Activated naive CD4-positive, alpha-beta T cell treated with Interleukin-2 at 50 U/mL for 16 hours (primary cell): ENCODE data around the gene GPR84.
A peak's percentile ranks its signal among the peaks of the same experiment; 100 is the strongest.

ENCODE experiments used
- DNase-seq: peaks from one replicate; pipeline ENCODE4 v3.0.0-alpha.2; 2020

Gene GPR84

GRCh38 chr12:54373649-54374561 lies 9.6 kb upstream of the GPR84 start:
- DNase-seq = no peak

DNA sequence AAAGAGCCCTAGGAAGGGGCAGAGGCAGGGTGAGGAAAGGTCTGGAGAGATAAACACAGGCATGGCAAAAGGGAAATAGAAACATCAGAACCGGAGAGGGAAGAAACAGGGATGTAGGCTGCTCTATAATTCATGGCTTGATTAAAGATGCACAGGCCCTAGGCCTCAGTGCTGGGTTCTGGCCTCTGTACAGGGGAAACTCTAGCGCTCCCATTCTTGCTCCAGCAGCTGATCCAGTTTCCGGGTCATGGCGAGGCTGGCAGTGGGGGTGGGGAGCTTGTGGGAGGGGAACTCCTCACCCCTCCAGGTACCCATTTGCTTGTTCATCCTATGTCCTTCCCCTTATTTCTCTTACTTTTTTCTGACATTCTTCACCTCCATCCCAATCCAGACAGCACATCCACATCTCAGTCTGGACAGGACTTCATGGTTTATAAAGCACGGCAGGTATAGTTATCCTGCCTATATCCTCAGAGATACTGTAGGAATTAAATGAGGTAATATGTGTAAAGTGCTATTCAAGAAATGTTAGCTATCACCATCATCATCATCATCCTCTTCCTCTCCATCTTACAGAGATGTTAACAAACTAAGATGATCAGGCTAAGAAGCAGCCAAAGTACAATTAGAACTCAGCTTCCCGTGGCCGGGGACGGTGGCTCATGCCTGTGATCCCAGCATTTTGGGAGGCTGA lies 8.0 kb upstream of the GPR84 start:
- DNase-seq = no peak

DNA sequence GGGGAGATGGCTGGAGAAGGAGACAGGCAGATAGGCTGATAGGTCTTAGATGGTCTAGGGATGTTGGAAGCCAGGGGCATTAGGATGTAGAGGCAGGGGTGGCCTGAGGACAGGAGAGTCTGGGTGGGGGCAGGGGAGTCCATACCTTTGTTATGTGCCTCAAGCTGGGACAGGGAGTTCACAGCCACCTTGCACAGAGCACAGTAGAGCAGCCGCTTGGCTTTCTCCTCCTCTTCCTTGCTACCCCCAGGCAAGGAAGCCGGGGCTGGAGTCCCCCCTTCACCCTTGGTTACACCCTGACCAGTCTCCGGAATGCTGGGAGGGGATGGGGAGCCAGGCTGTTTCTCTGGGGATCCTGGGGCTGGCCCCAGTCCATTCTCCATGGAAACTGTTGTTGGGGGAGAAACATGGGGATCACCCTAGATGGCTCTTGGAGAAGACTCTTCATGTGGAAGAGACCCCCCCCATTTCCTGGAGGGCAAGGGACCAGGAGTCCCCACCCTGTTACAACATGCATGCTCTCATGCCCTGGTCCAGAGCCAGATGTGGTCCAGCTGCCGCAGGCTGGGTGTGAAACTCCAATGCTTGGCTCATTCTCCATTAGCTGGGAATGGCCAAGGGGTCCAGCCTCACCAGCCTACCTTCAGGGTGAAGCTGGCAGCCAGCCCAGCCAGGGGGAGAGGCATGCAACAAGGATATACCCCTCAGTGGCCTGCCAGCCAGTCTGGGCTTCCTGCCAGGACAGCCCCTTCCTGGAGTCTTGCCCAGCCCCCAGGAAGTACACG lies 7.2 kb upstream of the GPR84 start:
- DNase-seq = no peak

- DNase-seq = no peak
These were observed 6.0 kb upstream of the GPR84 start for GRCh38 chr12:54370171-54370730.

DNA sequence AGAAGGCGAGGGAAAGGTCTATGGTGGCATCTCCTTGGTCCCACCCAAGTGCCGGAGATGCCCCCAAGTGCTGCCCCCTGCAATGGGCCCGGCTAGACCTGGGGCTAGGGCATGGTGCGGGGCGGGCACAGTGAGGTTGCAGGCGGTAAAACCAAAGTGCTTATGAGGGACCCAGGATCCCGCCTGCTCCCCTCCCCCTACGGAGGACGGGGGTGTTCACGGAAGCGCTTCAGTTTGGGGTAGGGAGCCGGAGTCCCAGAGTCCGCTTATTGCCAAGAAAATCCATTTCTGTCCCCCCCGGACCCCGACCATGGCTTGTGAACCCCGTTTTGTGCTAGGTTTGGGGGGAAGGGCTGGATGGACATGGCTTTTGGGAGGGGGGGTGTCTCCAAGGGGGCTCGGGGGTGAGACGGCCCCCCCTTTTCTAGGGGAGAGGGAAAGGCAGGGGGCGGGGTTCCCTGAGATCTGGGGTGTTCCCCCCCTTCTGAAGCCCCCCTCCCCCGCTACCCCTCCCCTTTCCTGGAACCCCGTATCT lies 5.4 kb upstream of the GPR84 start:
- DNase-seq = no peak

GRCh38 chr12:54368709-54369596 lies 4.7 kb upstream of the GPR84 start:
- DNase-seq = peak; percentile 90

GRCh38 chr12:54368025-54368708 lies 3.9 kb upstream of the GPR84 start:
- no peak for DNase-seq

DNA sequence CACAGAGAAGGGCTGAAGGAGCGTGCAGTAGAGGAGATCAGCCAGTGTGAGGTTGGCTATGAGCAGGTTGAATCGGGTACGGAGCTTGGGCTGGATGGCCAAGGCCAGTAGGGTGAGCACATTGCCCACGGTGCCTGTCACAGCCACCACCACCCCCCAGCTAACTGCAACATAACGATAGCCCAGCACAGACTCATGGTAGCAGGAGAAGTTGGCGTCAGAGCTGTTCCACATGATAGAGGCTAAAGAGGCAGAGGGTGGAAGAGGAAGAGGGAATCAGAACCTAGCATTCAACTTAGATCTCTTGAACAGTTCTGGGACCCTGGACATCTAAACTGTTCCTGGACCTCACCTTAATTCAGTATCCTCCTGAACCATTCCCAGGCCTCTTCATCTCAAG lies 668 bp downstream of the GPR84 start:
- no peak for DNase-seq

- no peak for DNase-seq
These were observed 1.2 kb downstream of the GPR84 start for GRCh38 chr12:54363047-54363446.

DNA sequence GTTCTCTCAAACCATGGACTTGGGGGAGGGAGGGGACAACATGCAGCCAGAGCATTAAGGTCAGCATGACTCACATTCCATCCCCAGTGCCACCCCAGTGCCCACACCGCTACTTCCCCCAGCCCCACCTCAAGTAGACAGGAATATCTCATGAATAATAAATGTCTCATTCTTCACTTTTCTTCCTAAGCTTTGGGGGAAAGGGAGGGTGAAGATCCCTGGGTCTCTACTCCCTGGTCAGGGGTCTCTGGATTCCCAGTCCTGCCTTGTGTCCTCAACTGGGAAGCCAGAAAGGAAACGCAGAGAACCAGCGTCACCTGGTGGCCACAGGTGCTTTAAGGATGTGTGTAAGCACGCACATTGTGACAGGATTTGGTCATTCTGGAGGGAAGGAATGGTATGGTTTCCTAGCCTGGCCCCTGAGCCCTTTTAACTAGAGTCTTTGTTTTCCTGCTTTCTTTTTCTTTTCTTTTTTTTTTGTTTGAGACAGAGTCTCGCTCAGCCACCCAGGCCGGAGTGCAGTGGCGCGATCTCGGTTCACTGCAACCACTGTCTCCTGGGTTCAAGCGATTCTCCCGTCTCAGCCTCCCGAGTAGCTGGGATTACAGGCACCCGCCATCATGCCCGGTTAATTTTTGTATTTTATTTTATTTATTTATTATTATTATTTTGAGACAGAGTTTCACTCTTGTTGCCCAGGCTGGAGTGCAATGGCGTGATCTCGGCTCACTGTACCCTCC lies 3.4 kb downstream of the GPR84 start:
- peak; percentile 50 for DNase-seq

DNA sequence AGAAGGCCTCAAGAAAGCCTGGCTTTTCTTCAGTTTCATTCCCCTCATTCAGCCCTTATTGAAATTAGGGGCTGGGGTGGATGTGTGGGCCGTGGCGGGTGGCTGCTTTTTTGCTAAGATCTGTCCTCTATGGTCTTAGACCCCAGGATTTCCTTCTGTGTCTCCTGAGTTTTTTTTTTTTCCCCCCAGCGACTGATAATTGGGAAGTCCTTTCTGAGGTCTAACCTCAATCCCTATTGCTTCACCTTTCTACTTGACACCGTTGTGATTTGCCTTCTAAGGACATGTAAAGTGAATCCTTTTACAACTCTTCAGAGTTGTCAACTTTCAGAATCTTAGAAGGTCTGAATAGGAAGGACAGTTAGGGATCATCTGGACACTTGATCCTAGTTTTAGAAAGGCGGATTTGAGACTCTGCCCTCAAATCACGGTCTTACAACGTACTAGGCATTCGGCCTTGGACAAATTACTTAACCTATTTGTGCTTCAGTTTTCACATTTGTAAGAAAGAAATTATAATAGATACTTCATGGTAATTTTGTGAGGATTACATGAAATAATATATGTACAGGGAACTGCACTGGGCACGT lies 4.4 kb downstream of the GPR84 start:
- DNase-seq = no peak

- peak; percentile 93 for DNase-seq
These were observed 5.1 kb downstream of the GPR84 start for GRCh38 chr12:54358945-54359761.

GRCh38 chr12:54358191-54358944 lies 5.9 kb downstream of the GPR84 start:
- peak; percentile 51 for DNase-seq

- DNase-seq = no peak
These were observed 6.6 kb downstream of the GPR84 start for GRCh38 chr12:54357506-54358190.

DNA sequence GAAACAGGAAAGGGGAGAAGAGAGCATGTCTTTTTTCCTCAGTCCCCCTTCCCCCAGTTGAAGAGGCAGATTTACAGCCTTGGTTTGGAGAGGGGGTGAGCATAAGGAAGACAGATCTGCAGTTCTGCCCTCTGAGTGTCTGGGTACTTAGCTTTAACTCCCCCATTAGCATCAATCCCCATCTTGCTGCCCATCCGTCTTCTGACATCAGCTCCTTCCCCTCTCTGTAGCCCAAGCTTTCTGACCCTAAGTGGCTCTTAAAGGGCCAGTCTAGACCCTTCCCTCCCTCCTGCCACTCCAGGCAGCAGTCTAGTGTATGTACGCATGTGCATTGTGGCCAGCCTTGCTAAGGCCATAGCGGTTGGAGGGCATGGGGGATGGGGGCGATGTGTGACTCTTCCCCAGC lies 7.3 kb downstream of the GPR84 start:
- DNase-seq = no peak

DNA sequence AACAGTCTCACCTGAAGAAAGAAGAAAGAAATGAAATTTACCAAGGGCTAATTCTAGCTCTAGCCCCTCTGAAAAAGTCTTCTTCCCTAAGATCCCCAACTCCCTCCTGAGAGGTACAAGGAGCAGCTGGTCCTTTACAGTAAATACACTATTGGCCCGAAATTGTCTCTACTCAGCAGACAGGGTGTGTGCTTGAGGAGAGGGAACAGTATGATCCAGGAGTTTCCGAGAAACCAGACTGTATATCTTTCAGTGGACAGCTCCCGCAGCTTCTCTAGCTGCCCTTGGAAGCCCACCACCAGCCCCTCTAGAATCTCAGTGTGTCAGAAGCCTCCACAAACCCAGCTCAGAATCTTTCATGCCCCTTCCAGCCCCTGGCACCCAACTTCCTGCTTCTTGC lies 8.1 kb downstream of the GPR84 start:
- no peak for DNase-seq

DNA sequence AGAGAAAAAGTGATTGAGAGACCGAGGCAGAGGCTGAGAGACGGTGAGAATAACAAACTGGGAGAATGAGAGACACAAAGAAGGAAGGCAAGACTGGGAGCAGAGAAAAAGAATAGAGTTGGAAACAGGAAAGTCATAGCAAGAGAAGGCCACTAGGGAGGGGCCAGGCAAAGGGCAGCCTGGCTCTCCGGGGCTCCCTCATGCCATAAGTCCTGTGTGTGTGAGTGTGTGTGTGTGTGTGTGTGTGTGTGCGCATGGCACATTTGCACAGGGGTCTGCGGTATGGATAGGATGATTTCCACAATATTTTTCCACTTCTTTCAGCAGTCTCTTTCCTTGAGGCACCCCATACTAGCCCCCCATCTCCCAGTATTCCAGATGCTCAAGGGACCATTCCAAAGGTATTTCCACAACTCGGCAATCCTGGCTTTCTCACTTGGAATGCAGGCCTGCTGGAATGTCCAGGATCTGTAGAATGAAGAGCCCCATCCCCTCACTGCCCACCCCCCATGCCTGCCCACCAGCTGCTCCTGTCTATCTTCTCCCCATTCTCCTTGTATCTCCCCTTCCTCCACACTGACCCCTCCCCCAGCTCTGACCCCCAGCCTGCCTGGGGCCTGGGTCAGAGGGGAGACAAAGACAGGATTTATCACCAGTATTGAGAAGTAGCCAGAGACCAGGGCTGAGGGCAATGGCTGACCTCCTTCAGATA lies 9.0 kb downstream of the GPR84 start:
- no peak for DNase-seq
